Activated CD8-positive, alpha-beta memory T cell treated with anti-CD3 and anti-CD28 coated beads, Interleukin-2, amount 50 U/mL, for 24 hours (primary cell): Measurements from ENCODE around the gene SNAP23.

Source experiments
- DNase-seq: peaks from one replicate; pipeline ENCODE4 v3.0.0-alpha.2; 2020; ENCODE audit errors: extremely low read depth

Gene SNAP23

DNA sequence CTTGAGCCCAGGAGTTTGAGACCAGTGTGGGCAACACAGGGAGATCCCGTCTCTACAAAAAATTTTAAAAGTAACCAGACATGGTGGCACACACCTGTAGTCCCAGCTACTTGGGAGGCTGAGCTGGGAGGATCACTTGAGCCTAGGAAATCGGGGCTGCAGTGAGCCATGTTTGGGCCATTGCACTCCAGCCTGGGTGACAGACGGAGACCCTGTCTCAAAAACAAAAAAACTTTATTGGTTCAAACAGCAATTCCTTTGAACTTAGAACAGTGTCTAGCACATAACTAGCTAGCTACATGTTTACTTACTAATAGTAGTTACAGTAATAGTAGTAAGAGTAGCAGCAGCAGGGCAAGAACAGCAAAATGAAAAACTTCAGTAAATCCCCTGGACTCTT, 63.3 kb downstream of the SNAP23 start:
- no peak for DNase-seq

DNA sequence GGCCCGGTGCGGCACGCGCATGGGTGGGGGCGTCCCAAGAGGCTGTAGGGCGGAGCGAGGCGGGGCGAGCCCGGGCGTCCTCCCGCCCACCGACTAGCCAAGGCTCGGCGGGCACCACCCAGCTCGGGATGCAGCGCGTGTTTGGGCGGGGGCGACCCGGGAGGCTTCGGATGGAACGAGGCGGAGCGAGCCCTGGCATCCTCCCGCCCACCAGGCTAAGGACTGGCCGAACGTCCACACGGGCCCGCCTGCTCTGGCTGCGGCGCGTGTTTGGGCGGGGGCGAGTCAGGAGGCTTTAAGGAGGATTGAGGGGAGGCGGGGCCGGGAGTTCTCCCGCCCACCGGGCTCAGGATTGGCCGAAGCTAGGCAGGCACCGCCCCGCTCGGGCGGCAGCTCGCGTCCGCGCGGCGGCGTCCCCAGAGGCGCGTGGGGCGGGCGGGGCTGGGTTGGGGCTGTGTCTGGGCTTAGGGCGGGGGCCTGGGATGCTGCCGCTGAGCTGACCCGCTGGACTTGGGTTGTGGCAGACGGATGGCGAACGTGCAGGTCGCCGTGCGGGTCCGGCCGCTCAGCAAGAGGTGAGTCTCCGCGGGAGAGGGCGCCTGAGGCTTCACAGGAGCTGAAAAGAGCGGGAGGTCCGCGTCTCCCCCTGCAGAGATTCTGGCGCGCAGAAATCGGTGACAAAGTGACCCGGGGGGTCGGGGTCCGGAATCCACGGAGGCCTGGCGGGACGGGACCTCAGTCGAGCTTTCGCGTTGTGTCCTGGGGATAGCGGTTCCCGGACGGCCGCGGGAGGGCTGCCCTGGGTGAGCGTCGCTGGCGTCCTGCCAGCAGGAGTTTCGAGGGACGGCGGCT, 80.0 kb downstream of the SNAP23 start, which contains the start of gene STARD9:
Gene STARD9, plus strand, starts transcription at position 419 of the 852 bp plus-strand sequence. Its CDS starts 110 bp downstream, at position 529.
- DNase-seq: peak; percentile 84

DNA sequence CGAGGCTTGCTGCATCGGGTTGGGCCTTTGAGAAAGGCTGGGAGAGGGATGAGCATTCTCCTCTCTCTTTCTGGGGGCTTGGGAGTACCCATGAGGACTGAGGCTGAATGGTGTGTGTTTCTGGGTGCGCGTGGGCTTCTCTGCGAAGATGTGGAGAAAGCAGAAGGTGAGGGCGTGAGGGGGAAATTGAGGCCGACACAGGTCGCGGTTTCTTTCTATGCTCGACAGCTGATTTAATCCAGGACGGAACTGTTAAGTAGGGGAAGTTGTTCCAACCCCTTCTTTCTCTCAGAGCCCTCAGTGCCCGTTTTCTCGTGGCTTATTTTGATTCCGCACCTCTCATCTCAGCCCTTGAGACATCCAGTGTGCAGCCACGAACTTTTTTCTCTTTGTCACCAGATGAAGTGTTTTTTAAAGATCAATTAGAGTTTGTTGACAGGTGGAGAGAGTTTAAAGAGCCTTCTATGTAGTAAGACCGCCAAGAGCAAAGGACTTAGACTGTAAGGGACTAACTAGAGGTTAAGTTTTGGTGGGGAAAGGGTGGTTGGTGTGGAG, 80.7 kb downstream of the SNAP23 start:
- no peak for DNase-seq

DNA sequence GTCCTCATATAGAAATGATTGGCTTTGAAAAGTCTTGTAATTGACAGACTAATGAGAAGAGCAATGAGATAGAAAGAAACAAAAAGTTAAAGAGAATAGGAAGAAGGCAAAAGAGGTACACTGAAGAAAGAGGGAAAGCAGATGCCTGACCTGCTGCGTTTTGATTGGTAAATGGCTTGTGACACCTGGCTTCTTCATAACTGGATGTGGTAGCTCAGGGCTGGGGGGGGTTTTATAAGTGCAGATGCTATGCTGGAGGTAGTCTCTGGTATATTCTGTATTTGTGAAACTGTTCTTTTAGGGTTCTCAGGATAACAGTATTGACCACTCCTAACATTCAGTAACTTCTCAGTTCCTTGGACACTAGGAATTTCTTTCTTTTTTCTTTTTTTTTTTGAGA, 81.3 kb downstream of the SNAP23 start:
- no peak for DNase-seq

DNA sequence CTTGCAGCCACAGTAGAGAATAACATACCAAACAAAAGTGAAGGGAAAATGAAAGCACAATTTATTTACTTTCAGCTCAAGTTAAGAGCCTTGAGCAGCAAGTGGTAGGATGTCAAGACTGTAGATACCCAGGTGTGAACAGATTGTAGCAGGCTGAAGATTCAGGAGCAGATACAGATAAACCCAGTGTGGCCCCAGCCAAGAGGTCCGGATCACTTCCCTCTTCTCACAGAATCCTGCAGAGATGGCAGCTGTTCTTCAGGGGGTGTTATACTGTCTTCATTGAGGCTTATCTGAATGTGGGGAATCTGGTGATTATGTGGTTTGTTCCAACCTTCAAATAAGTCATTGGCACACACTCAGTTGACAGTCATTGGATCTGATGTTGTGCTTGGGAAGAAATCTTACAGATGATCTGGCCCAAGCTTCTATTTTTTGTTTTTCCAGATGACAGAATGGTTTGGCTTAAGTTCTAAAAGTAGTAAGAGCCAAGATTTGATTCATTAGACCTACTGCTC, 82.1 kb downstream of the SNAP23 start:
- DNase-seq: no peak

DNA sequence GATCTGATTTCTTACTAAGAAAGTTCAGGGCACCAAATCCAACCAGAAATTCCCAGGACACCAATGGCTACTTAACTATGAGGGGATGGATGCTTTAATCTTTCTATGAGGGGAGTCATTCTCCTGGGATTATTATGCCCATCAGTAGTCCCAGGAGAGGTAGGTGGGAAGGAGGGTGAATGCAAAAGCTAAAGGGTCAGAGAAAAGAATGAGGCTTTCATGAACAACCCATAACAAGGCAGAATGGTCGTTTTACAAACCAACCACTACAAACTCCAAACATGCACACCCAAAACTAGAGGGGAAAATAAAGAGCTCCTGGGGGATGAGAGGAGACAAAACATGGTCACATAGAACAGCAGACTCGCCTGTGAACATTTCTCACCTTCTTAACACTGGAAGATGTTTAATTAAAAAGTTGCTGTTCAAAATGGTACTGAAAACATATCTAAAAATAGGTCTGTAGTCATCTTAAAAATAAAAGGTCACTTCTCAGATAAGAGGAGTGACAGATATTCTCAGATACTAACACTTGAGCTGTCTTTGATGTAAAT, 83.6 kb downstream of the SNAP23 start:
- no peak for DNase-seq

DNA sequence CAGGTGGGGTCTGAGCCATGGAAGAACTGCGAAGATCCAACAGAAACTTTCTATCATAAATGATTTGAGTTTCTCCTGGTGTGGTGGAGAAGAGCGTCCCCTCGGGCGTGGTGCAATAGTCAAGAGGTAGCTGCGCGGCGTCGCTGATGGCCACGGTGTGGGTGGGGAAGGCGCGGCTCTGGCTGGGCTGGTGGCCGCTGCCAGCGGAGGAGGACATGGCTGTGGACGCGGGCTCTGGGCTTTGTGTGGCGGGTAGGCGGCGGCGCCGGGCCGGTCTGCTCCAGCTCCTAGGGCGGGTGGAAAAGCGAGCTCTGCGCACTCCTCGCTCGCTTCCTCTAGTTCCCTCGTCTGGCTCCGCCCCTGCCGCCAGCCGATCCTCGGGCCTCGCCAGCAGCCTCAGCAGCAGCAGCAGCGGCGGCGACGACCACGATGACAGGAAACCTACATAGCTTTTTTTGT, 85.9 kb downstream of the SNAP23 start:
- DNase-seq: peak; percentile 29
